HG03439 (cell line): Measurements from ENCODE around the gene CLVS2.

ENCODE experiments used
- ATAC-seq: cut with Tn5 transposase; IDR thresholded peaks from one replicate; pipeline ENCODE4 v1.9.1; 2021; ENCODE audit warnings: mild to moderate bottlenecking, moderate library complexity; ENCODE audit not compliant: unreplicated experiment

CLVS2 gene, protein sequence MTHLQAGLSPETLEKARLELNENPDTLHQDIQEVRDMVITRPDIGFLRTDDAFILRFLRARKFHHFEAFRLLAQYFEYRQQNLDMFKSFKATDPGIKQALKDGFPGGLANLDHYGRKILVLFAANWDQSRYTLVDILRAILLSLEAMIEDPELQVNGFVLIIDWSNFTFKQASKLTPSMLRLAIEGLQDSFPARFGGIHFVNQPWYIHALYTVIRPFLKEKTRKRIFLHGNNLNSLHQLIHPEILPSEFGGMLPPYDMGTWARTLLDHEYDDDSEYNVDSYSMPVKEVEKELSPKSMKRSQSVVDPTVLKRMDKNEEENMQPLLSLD

GRCh38 chr6:122995921-122996793, at the start of gene CLVS2:
Gene CLVS2, plus strand, starts transcription at chr6:122996235. Its CDS starts 1,543 bp downstream, at chr6:122997778.
- ATAC-seq, result no peak

DNA sequence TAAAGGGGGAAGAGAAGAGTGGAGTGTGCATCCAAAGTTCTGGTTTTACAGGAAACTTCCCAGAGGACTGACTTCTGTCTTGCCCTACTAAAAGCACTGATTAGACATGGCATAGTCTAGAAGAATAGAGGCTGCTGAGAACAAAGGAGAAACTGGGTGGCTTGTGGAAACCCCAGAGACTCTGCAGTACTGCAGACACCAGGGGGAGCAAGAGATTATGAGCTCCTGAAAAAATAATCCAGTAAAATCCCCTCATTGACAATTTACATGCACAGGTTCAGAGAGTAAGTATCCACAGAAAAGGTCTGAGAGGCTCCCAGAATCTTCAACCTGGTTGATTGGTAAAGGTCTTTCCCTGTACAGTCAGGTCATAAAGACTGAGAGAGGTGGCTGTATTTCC, 48.7 kb upstream of the CLVS2 start:
- ATAC-seq, result no peak

- ATAC-seq, result no peak
These were observed 42.3 kb upstream of the CLVS2 start for GRCh38 chr6:122953766-122954165.

DNA sequence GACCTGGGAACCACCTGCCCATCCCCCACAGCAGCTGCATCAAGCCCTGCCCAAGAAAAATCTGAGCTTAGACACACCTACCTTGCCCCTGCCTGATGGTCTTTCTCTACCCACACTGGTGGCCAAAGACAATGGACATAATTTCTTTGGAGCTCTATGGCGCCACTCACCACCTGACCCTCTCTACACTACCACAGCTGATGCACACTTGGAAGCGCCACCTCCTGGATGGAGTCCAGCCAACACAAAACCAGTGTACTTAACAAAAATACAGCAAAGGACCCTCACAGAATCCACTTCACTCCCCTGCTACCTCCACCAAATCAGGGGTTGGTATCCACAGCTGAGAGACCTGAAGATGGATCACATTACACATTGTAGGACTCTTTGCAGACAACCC, 39.7 kb upstream of the CLVS2 start:
- no peak for ATAC-seq

DNA sequence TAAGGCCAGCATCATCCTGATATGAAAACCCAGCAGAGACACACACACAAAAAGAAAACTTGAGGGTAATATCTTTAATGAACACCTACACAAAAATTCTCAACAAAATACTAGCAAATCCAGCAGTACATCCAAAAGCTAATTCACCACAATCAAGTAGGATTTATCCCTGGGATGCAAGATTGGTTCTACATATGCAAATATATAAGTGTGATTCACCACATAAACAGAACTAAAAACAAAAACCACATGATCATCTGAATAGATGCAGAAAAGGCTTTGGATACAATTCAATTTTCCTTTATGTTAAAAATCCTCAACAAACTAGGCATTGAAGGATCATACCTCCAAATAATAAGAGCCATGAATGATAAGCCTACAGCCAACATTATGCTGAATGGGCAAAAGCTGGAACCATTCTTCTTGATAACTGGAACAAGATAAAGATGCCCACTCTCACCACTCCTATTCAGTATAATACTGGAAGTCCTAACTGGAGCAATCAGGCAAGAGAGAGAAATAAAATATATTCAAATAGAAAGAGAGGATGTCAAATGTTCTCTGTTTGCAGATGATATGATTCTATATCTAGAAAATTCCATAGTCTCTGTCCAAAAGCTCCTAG, 33.9 kb upstream of the CLVS2 start:
- no peak for ATAC-seq

- no peak for ATAC-seq
These were observed 26.0 kb upstream of the CLVS2 start for GRCh38 chr6:122969999-122970533.

DNA sequence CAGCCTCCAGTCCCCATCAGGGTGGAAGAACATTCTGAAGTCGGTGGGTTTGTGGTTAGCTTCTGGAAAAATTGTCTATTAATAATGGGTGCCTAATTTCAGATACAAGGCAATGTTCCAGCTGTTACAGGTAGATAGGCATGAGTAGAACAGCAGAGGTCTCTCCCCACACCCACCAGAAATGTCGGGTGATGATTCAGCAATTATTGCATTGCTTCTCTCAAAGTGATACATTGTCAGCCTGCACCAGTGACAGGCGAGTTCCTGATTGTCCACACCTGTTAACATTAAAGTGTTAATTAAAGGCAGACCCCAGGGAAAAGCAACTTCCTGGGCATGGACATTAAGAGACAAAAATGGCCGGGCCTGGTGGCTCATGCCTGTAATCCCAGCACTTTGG, 18.9 kb upstream of the CLVS2 start:
- ATAC-seq, result no peak

- no peak for ATAC-seq
These were observed 11.6 kb upstream of the CLVS2 start for GRCh38 chr6:122984393-122984792.

- no peak for ATAC-seq
These were observed 1.8 kb upstream of the CLVS2 start for GRCh38 chr6:122994256-122994655.

GRCh38 chr6:122996794-122997505, 915 bp downstream of the CLVS2 start:
- ATAC-seq, result no peak

DNA sequence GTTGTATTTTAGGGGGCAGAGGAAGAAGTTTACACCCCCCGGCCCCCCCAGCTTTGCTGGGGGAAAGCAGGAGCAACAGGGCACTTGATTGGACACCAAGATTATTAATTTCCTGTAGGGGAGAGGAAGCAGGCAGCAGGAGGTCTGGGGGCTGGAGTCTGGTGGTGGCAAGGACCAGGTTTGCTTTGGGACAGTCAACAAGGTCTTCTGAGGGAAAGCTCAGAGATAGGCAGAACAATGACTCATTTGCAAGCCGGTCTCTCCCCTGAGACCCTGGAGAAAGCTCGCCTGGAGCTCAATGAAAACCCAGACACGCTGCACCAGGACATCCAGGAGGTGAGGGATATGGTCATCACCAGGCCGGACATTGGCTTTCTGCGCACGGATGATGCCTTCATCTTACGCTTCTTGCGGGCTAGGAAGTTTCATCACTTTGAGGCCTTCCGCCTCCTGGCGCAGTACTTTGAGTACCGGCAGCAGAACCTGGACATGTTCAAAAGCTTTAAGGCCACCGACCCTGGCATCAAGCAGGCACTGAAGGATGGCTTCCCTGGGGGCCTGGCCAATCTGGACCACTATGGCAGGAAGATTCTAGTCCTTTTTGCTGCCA, 1.6 kb downstream of the CLVS2 start:
- ATAC-seq, result no peak

DNA sequence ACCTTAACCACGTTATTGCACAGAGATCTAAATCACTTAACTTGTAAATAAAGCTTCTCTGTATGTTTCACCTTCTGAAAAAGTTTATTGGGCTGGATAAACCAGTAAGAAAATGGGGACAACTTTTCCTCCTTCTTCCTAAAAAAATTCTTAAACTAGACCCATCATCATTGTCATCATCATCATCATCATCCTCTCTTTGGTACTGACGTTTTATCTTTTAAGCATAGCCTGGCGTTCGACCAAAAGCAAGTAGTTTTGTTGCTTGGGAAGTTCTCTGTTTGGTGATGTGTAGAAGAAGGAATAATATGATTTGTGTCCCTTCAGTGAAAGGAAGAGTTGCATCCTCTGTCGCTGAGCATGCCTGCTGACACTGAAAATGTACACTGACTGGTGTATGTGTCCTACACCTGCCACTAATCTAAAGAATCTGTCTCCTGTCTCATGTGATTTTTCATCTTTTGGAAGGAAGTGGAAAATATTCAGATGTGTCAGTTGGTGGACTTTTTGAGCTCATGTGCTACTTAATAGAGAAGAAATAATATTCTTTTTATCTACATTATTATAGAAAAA, 2.5 kb downstream of the CLVS2 start:
- no peak for ATAC-seq

DNA sequence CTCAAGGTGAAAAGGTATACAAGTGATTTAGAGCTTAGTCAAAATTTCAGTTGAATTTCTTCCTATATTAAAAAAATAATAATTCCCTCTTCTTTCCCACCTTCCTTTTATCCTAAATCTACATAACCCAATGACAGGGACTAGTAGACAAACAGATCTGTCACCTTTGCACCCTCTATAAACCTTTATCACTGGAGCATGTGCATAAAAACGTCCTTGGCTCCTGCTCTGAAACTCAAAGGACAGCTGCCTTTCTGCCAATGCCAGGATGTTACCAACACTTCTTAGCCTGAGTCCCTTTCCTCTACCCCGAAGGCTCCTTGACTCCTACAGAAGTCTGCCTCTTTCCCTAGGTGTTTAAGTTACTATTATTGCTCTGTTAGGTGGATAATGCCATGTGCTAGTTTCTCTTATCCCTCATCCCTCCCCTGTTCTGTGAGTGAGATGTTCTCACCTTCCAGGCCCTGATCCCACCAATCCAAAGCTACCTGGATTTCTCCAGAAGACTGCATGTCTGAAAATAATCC, 4.3 kb downstream of the CLVS2 start:
- ATAC-seq, result no peak

DNA sequence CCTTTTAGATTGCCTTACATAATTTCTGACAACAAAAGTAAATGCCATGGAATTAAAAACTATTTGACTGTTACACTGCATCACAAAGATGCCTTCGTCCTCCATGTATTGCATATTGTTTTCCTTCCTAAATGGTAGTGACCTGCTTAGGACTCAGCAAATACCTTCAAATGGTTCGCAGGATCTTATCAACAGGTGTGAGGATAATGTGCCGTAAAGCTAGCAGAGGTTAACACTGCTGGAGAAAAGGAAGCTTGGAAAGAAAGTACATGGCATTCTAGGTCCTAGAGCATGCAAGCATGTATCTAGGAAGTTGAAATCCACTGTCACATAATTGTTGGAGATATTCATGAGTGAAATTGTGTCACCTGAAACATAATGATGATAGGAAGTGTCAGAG, 5.5 kb downstream of the CLVS2 start:
- no peak for ATAC-seq

DNA sequence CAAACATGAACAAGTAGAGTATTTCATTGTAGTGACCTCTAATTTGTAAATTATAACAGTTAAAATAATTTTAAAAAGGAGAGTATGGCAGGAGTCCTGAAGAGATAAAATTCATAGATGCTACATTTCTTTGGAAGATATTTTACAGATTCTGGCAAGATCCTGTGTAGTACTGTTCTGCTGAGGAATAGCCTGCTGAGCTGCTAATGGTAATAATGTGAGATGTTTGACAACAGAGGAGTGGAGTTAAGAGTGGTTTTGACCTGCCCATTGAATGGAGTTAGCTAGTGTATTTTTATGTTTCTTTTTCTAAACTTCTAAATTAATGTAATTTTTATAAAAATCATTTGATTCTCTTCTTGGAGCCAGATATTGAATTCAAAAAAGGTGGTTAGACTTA, 11.8 kb downstream of the CLVS2 start:
- no peak for ATAC-seq

GRCh38 chr6:123009059-123009458, 13.0 kb downstream of the CLVS2 start:
- no peak for ATAC-seq

DNA sequence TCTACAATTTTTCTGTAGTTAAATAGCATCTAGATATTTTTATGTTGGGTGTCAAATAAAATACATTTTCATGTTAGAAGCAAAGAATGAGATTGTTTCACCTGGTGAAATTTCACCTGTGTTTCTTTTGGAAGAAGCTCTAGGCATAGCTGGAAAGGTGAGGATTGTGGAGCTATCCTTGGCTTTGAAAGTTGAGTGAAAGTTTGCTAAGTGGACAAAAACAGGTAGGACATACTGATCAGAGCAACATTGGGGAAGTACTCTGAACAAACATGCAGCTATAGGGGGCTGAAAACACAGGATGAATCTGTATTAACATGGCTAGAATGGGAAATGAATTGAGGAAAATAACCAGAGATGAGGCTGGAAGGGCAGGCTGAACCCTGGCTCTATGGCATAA, 18.8 kb downstream of the CLVS2 start:
- no peak for ATAC-seq

DNA sequence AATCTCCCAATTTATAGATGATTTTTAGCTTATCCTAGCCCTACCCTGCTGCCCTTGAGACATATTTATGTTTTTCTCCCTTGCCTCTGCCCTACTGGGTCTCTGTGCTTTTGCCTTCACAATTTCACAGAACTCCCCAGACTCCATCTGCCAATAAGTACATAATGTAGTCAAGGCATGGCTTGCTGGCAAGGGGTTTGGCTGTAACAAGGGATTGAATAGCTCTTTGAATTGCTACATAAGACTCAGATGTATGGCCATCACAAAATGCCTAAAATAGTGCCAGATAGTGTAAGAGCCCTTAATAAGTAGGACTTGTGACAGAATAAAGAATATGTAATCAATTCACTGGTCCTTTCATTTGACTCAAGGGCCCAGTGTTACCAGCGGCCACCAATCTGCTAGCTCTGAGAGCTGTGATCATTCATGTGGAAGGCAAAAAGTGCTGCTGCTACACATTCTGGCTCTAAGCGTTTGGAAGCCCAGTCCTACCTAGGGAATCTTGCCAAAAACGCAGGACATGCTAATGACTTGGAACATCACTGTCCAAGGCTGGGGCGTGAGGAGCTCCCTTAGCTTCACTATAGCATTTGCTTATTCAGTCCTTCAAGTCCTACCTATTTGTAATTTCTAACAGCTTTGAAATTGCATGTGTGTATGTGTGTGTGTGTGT, 20.5 kb downstream of the CLVS2 start:
- ATAC-seq, result no peak

GRCh38 chr6:123017104-123017682, 21.2 kb downstream of the CLVS2 start:
- no peak for ATAC-seq
